Ishikawa (cell line): ENCODE results near the gene CHN2.

Source experiments
- CEBPB ChIP-seq: IDR thresholded peaks from 2 replicates; pipeline ENCODE4 v1.6.1; 2012
- CREB1 ChIP-seq: IDR thresholded peaks from 2 replicates; pipeline ENCODE4 v1.6.1; 2012; ENCODE audit warnings: low read depth
- EGR1 ChIP-seq: IDR thresholded peaks from 2 replicates; pipeline ENCODE4 v1.6.1; 2012
- EP300 ChIP-seq: IDR thresholded peaks from 2 replicates; pipeline ENCODE4 v1.6.1; 2012; ENCODE audit warnings: borderline replicate concordance
- FOXM1 ChIP-seq: IDR thresholded peaks from 2 replicates; pipeline ENCODE4 v1.6.1; 2012; ENCODE audit warnings: low read depth, borderline replicate concordance
- MAX ChIP-seq: IDR thresholded peaks from 2 replicates; pipeline ENCODE4 v1.6.1; 2012
- NFIC ChIP-seq: IDR thresholded peaks from 2 replicates; pipeline ENCODE4 v1.6.1; 2012
- RAD21 ChIP-seq: IDR thresholded peaks from 2 replicates; pipeline ENCODE4 v1.6.1; 2012; ENCODE audit warnings: low read depth
- REST ChIP-seq: IDR thresholded peaks from 2 replicates; pipeline ENCODE4 v1.6.1; 2012; ENCODE audit warnings: low read depth, mild to moderate bottlenecking
- TAF1 ChIP-seq: IDR thresholded peaks from 2 replicates; pipeline ENCODE4 v1.6.1; 2012; ENCODE audit warnings: low read depth, mild to moderate bottlenecking
- TCF12 ChIP-seq: IDR thresholded peaks from 2 replicates; pipeline ENCODE4 v1.6.1; 2012; ENCODE audit warnings: low read depth
- TEAD4 ChIP-seq: IDR thresholded peaks from 2 replicates; pipeline ENCODE4 v1.6.1; 2012
- USF1 ChIP-seq: IDR thresholded peaks from 2 replicates; pipeline ENCODE4 v1.6.1; 2012
- YY1 ChIP-seq: IDR thresholded peaks from 2 replicates; pipeline ENCODE4 v1.6.1; 2012; ENCODE audit warnings: low read depth
- ZBTB7A ChIP-seq: IDR thresholded peaks from 2 replicates; pipeline ENCODE4 v1.6.1; 2012; ENCODE audit warnings: low read depth

CHN2 gene

GRCh38 chr7:29511851-29512250 is 317.3 kb downstream of the CHN2 start:
- TF ChIP-seq EP300 (no peak), FOXM1 (no peak), TAF1 (no peak), CEBPB (no peak), ZBTB7A (no peak), TEAD4 (no peak), RAD21 (no peak), MAX (no peak), NFIC (no peak), TCF12 (no peak), REST (no peak), CREB1 (no peak), YY1 (no peak), EGR1 (no peak), USF1 (no peak)

- no peak for TF ChIP-seq TEAD4
- no peak for TF ChIP-seq TAF1
- peak; percentile 70 for TF ChIP-seq CEBPB
- TF ChIP-seq FOXM1: no peak
- TF ChIP-seq NFIC: no peak
Measured at GRCh38 chr7:29516491-29516890, 321.9 kb downstream of the CHN2 start.

- TF ChIP-seq FOXM1: no peak
- no peak for TF ChIP-seq TEAD4
- no peak for TF ChIP-seq TAF1
- no peak for TF ChIP-seq EP300
- no peak for TF ChIP-seq USF1
- TF ChIP-seq YY1: no peak
- no peak for TF ChIP-seq MAX
- no peak for TF ChIP-seq RAD21
- TF ChIP-seq TCF12: no peak
- no peak for TF ChIP-seq CEBPB
- no peak for TF ChIP-seq ZBTB7A
- no peak for TF ChIP-seq EGR1
- no peak for TF ChIP-seq REST
- no peak for TF ChIP-seq CREB1
Measured at GRCh38 chr7:29518616-29519015, 324.0 kb downstream of the CHN2 start.

DNA sequence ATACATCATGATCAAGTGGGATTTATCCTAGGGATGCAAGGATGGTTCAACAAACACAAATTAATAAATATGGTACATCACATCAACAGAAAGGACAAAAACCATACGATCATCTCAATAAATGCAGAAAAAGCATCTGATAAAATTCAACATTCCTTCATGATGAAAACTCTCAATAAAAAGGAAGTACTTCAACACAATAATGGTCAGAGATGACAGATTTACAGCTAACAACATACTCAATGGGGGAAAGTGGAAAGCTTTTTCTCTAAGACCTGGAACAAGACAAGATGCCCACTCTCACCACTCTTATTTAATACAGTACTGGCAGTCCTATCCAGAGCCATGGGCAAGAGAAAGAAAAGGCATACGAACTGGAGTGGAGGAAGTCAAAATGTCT is 329.2 kb downstream of the CHN2 start:
- TF ChIP-seq TCF12 (no peak), EP300 (no peak), CREB1 (no peak), RAD21 (no peak), TEAD4 (no peak), EGR1 (no peak), FOXM1 (no peak), TAF1 (no peak), YY1 (no peak), REST (no peak), CEBPB (no peak), MAX (no peak)

DNA sequence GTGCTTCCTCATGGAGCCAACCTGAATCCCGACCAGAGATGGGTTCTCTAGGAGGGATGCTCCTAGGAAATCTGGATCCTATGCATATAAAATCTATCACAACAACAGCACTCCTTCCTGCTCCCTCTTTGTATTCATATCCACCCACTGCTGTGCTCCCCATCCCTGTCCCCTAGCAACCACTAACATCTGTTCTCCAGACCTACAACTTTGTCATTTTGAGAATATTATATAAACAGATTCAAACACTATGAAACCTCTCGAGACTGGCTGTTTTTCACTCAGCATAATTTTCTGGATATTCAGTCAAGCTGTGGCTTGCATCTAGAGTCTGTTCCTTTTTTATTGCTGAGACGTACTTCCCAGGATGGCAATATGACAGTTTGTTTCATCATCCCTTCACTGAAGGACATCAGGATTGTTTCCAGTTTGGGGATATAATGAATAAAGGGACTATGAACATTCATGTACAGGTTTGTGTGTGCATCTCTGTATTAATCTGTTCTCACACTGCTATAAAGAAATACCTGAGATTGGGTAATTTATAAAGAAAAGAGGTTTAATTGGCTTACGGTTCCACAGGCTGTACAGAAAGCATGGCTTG is 333.0 kb downstream of the CHN2 start:
- no peak for TF ChIP-seq EGR1
- no peak for TF ChIP-seq NFIC
- no peak for TF ChIP-seq MAX
- TF ChIP-seq ZBTB7A: no peak
- TF ChIP-seq REST: no peak
